Astrocyte of the spinal cord (primary cell): ENCODE data around the gene PPP2R3B.

Experiments used
- DNase-seq: peaks from one replicate; pipeline ENCODE4 v3.0.0; 2011; ENCODE audit warnings: low read depth, low spot score
- H3K4me3 ChIP-seq: 2 replicates; pipeline ENCODE4 v1.5.1; 2011; ENCODE audit warnings: low read depth, mild to moderate bottlenecking, low read length, moderate library complexity
- in situ Hi-C: cut with HindIII; loops from 2 replicates; pipeline ENCODE4 v1.10.0; 2017; ENCODE audit warnings: low sequenced_read_pairs
- TF ChIP-seq, protein P1 (sequence below): IDR thresholded peaks from 2 replicates; pipeline ENCODE4 v1.5.1; 2012; ENCODE audit warnings: low read depth, mild to moderate bottlenecking, low read length, inconsistent platforms

The PPP2R3B gene

DNA sequence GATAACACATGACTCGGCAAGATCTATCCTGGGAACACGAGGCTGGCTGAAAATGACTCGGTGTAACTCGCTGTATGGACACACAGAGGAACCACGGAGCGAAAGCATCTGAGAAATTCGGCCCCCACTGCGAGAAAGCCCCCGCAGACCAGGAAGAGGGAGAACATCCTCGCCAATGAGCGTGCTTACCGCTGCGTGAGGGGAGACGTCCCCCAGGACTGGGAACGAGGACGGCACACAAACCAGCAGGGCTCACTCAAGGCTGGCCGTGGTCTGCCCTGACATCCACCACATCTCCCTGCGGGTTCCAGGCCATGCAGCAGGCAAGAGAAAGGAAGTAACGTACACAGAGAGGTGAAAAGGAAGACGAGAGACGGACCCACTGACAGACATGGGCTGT, 50.5 kb downstream of the PPP2R3B start:
- H3K4me3 ChIP-seq = no peak overlapping the region
- in situ Hi-C loops = no loop called here
- DNase-seq = no peak
- TF ChIP-seq, protein P1, sequence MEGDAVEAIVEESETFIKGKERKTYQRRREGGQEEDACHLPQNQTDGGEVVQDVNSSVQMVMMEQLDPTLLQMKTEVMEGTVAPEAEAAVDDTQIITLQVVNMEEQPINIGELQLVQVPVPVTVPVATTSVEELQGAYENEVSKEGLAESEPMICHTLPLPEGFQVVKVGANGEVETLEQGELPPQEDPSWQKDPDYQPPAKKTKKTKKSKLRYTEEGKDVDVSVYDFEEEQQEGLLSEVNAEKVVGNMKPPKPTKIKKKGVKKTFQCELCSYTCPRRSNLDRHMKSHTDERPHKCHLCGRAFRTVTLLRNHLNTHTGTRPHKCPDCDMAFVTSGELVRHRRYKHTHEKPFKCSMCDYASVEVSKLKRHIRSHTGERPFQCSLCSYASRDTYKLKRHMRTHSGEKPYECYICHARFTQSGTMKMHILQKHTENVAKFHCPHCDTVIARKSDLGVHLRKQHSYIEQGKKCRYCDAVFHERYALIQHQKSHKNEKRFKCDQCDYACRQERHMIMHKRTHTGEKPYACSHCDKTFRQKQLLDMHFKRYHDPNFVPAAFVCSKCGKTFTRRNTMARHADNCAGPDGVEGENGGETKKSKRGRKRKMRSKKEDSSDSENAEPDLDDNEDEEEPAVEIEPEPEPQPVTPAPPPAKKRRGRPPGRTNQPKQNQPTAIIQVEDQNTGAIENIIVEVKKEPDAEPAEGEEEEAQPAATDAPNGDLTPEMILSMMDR = no peak

DNA sequence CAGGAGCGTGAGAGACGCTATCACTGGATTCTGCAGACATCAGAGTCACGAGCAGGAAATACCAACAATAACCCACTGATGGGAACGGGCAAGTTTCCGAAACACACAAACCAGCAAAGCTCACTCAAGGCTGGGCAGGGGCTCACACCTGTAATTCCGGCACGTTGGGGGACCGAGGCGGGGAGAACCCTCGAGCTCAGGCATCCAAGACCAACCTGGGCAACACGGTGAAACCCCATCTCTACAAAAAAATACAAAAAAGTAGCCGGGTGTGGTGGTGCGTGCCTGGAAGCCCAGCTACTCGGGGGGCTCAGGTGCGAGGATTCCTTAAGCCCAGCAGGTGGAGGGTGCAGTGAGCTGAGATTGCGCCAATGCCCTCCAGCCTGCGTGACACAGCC, 51.0 kb downstream of the PPP2R3B start:
- no peak for DNase-seq
- no peak overlapping the region for H3K4me3 ChIP-seq
- TF ChIP-seq, protein P1 = no peak
- in situ Hi-C loops = no loop called here

DNA sequence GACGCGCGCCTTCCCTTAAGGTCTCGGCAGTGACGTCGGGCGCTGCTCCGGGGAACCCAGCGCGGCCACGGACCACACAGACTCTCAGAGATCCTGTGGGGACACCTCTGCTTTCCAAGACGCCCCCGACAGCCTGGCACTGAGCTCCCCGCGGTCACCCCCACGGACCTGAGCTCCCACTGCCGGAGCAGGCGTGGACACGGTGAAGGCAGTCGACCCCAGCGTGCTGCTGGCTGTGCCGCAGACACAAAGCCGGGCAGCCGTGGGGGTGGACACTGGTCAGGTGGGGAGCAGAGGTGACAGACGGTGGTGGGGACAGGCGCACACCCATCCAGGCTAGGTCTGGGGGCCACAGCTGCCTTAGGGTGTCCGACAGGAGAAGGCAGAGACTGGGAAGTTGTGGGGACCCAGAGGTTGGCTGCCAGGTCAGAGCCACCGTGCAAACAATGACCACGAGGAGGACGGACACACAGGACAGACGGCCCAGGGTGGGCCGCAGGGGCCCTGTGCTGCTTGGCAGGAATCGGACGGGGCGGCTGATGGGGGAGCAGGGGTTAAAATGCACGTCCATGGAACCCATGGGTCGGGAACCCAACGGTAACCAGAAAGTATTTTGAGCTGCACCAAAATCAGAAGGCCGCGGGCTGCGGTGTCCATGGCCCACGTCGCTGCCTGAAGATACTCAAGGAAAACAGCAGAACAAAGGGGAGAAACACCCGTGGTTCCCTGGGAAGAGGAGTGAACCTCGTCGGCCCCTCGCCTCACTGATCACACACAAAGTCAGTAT, 51.5 kb downstream of the PPP2R3B start:
- no peak for DNase-seq
- no peak overlapping the region for H3K4me3 ChIP-seq
- TF ChIP-seq, protein P1 = no peak
- in situ Hi-C loops = no loop called here

DNA sequence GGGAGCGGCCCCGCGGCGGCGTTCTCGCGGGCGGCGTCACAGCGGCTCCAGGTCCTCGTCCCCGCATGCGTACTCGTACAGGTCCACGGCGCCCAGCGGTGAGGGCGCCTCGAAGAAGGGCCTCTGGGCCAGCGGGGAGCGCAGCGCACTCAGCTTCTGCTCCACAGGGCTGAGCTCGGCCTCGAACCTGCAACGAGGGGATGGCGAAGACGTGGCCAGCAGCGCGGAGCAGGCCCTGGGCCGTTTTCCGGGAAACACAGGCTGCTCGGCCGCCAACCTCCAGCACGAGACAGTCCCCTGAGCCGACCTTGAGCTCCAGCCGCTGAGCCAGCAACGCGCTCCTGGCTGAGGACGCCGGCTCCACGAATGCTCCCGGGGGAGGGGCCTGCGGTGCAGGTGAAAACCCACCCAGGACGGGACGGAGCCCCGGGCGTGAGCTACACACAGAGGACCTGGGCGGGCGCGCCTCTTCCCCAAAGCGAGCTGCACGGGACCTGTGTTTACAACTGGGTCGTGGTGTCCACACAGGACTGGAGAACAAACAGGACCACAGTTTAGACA, 52.3 kb downstream of the PPP2R3B start:
- DNase-seq = no peak
- H3K4me3 ChIP-seq = no peak overlapping the region
- TF ChIP-seq, protein P1 = no peak
- in situ Hi-C loops = no loop called here

DNA sequence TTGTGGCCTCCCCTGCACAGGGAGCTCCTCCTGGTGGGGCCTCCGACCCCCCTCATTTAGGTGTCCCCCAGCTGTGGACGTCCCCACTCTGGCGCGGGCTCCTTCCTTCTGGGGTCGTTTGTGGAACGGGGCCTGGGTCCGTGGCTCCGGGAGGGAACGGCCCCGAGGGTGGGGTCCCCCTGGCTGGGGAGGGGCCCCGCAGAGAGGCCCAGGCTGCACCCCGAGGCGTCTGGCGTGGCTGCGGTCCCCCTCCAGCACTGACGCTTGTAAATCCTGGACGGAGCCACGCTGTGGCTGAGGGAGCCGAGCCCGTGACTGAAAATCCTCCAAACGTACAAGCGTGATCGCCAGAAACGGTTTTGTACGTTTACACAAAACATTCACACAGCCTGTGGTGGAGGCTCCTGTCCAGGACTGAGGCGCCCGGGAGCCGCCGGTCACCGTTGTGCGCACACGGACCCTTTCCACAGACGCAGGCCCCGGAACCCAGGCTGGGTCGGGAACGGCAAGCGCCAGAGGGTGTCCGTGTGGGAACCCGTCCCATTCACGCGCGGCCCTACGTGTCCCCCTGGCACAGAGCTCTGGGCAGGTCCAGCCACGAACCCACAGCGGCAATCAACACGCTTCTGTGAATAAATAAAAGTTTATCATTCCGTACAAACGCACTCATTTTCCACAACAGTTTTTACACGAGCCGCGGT, 52.9 kb downstream of the PPP2R3B start:
- TF ChIP-seq, protein P1 = no peak
- no peak for DNase-seq
- in situ Hi-C loops = no loop called here
- no peak overlapping the region for H3K4me3 ChIP-seq

DNA sequence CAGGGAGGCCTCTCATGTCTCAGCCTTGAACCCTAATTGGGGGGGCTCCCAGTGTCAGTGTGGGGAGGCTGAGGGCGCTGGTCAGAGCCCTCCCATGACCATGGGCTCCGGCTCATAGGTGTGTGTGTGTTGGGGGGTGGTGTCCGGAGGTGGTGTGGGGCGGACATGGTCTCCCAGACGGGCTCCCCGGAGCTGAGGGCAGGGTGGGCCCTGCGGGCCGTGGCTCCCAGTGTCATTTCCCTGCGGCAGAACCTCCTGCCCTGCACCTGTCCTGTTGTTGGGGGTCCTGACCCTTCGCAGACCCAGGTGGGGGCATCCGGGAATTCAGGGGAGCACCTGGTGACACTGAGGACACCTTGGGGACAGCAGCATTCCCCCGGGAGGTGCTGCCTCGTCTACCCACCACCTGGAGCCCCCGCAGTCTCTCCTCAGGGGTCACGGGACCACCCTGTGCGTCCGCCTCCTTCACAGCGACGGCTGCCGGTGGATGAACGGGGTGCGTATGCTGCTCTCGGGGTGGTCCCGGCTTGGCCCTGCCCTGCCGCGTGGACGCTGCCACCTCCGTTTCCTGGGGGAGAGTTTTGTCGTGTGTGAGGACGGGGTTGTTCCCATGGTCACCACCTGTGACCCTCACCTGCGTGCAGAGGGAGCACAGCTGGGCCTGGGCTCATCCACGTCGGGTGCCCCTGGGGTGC, 53.6 kb downstream of the PPP2R3B start:
- no peak overlapping the region for H3K4me3 ChIP-seq
- TF ChIP-seq, protein P1 = no peak
- in situ Hi-C loops = no loop called here
- no peak for DNase-seq
